Activated naive CD8-positive, alpha-beta T cell (primary cell): ENCODE measurements around the gene AADACL3.

Source experiments
- H3K27ac Mint-ChIP-seq: one replicate; pipeline ENCODE4 v1.8.0; 2021; ENCODE audit warnings: mixed read lengths
- H3K27me3 Mint-ChIP-seq: one replicate; pipeline ENCODE4 v1.8.0; 2021; ENCODE audit warnings: mixed read lengths
- H3K36me3 Mint-ChIP-seq: one replicate; pipeline ENCODE4 v1.8.0; 2021; ENCODE audit warnings: mixed read lengths
- H3K4me1 Mint-ChIP-seq: one replicate; pipeline ENCODE4 v1.8.0; 2021; ENCODE audit warnings: low read depth, mixed read lengths
- H3K4me3 Mint-ChIP-seq: one replicate; pipeline ENCODE4 v1.8.0; 2021; ENCODE audit warnings: mild to moderate bottlenecking, mixed read lengths
- H3K9me3 Mint-ChIP-seq: one replicate; pipeline ENCODE4 v1.8.0; 2021; ENCODE audit warnings: low read depth, mixed read lengths

AADACL3 gene

DNA sequence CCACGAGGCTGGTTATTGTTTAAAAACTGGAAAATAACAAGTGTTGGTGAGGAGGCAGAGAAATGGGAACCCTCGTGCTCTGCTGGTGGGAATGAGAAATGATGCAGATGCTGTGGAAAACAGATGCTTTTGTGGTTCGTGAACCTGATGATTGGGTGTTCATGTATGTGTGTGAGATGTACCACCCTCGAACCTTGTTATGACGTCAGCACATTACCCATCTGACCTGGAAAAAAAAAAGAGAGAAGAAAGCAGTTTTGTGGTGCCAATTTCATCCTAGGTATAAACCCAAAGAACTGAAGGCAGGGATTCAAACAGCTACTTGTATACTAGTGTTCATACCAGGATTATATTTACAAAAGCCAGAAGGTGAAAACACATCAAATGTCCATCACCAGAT, 23.7 kb downstream of the AADACL3 start:
- peaks cover 3% of the 10 kb centered on the region for H3K36me3 Mint-ChIP-seq
- H3K9me3 Mint-ChIP-seq = peaks cover 9% of the 10 kb centered on the region
- no peak overlapping the region for H3K27ac Mint-ChIP-seq
- no peak overlapping the region for H3K4me3 Mint-ChIP-seq
- peaks cover 22% of the 10 kb centered on the region for H3K27me3 Mint-ChIP-seq
- H3K4me1 Mint-ChIP-seq = no peaks in the 10 kb centered on the region

DNA sequence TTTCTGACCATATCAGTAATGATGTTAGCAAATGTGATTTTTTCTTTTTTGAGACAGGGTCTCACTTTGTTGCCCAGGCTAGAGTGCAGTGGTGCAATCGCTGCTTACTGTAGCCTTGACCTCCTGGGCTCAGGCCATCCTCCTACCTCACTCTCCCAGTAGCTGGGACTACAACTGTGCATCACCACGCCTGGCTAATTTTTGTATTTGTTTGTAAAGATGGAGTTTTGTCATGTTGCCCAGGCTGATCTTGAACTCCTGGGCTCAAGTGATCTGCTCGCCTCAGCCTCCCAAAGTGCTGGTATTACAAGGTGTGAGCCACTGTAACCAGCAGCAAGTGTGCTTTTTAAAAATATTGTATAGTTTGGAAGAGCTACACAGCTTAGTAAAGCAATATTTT, 26.0 kb downstream of the AADACL3 start:
- Mint-ChIP-seq H3K9me3 (peaks cover 4% of the 10 kb centered on the region), H3K4me1 (no peaks in the 10 kb centered on the region), H3K4me3 (no peak overlapping the region), H3K27ac (no peak overlapping the region), H3K27me3 (peaks cover 20% of the 10 kb centered on the region), H3K36me3 (peaks cover under 1% of the 10 kb centered on the region)

DNA sequence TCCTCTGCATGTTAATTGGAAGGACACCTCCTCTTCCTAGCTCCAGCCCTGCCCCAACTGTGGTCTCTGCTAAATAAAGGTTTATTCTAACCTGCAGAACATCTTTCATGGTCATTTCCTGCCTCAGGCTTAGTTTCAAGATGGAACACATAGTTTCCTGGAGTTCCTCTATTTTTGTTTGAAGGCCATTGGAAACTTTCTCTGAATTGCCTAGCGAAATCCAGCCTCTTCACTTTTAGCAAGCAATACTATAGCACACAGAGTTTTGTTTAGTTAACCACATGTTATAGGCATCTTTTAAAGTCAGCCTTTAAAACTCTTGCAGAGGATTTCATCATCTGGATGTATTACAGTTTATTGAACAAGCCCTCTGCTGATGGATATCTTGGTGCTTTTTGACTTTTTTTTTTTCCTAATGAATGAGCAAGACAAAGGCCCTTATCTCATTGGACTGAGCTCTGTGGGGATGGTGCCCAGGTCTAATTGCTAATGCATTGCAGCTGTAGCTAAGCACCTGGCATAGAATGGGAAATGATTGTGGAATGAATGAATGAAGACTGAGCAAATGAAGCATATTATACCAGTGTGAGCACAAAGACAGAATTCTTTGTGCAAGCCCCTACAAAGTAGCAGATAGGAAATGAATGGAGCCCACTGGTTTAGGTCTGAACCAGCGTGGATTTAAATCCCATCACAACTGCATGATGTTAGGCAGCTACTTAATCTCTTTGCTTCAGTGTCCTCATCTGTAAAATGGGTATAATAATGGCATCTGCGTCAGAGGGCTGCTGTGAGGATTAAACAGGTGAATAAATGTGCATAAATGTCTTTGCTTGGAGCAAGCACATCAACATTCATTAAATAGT, 29.4 kb downstream of the AADACL3 start:
- Mint-ChIP-seq H3K4me3 (no peak overlapping the region), H3K27ac (no peak overlapping the region), H3K9me3 (peaks cover 20% of the 10 kb centered on the region), H3K36me3 (peaks cover 7% of the 10 kb centered on the region), H3K4me1 (no peaks in the 10 kb centered on the region), H3K27me3 (peaks cover 28% of the 10 kb centered on the region)

DNA sequence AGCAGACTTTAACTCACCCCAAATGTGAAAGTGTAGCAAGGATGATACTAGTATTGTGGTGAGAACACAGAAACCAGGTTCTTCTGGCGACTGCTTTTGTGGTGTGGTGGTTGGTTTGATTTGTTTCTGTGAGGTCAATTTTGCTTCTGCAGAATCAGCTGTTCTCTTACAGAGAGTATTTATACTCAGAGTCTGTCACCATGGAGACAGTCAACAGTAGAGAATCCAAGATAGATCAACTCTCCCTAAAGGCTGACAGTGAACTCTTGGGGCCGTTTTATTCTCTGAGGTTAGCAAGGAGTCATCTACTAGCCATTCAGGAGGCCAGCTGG, 30.0 kb downstream of the AADACL3 start, which contains the start of gene CFAP107:
TSS of gene CFAP107 (plus strand) at position 209 of the 332 bp plus-strand sequence. CDS start 231 bp downstream, outside the sequence.
- Mint-ChIP-seq H3K27ac (no peak within 1 kb of the TSS), H3K4me1 (no peaks in the 10 kb centered on the region), H3K27me3 (peaks cover 33% of the 10 kb centered on the region), H3K9me3 (peaks cover 26% of the 10 kb centered on the region), H3K36me3 (peaks cover 7% of the 10 kb centered on the region), H3K4me3 (no peak within 1 kb of the TSS)

DNA sequence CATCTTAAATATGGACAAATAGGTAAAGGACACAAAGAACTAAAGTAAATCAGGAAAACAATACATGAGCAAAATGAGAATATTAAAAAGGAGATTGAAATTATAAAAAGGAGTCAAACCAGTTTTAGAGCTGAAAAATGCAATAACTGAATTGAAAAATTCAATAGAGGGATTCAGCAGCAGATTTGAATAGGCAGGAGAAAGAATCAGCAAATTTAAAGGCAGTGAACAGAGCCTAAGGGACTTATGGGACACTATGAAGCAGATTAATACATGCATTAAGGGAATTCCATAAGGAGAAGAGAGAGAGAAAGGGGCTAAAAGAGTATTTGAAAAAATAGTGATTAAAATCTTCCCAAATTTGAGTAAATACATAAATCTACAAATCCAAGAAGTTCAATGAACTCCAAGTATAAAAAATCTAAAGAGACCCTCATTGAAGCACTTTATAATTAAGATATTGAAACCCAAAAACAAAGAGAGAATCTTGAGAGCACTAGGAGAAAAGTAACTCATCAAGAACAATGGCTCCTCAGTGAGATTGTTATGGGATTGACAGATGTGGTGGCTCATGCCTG, 33.0 kb downstream of the AADACL3 start:
- H3K27me3 Mint-ChIP-seq = peaks cover 34% of the 10 kb centered on the region
- H3K36me3 Mint-ChIP-seq = peaks cover 7% of the 10 kb centered on the region
- H3K27ac Mint-ChIP-seq = no peak overlapping the region
- H3K9me3 Mint-ChIP-seq = peaks cover 27% of the 10 kb centered on the region
- H3K4me1 Mint-ChIP-seq = no peaks in the 10 kb centered on the region
- no peak overlapping the region for H3K4me3 Mint-ChIP-seq

DNA sequence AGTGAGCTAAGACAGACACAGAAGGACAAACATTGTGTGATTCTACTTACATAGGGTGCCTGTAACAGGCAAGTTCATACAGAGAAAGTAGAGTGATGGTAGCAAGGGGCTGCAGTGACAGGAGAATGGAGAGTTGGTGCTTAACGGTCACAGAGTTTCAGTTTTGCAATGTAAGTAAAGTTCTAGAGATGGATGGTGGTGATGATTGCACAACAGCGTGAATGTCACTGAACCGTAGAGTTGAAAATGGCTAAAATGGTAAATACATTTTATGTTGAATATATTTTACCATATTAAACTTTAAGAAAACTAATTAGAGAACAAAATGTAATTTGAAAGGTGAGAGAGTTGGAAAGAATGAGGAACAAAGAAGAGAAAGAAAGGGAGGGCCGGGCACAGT, 38.8 kb downstream of the AADACL3 start:
- H3K4me1 Mint-ChIP-seq = no peaks in the 10 kb centered on the region
- H3K9me3 Mint-ChIP-seq = peaks cover 13% of the 10 kb centered on the region
- H3K36me3 Mint-ChIP-seq = no peaks in the 10 kb centered on the region
- H3K27ac Mint-ChIP-seq = no peak overlapping the region
- H3K4me3 Mint-ChIP-seq = no peak overlapping the region
- peaks cover 22% of the 10 kb centered on the region for H3K27me3 Mint-ChIP-seq

DNA sequence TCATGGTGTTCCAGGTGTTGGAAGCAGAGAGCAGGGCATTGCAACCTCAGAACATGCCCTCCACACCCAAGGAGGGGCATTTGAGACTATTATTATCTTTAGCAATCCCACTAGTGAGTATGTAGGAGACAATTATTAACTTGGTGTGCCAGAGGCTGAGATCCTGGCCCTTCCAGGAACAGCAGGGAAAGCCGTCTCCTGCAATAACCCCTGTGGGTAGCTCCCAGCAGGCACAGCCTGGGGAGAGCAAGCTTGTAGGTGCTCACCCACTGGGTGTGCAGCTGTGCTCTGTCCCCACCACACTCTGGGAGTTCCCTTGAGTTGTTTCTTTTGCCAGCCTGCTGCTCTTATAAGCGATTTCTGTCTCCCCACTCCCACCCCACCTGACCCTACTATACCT, 40.4 kb downstream of the AADACL3 start:
- no peak overlapping the region for H3K4me3 Mint-ChIP-seq
- peaks cover 14% of the 10 kb centered on the region for H3K27me3 Mint-ChIP-seq

DNA sequence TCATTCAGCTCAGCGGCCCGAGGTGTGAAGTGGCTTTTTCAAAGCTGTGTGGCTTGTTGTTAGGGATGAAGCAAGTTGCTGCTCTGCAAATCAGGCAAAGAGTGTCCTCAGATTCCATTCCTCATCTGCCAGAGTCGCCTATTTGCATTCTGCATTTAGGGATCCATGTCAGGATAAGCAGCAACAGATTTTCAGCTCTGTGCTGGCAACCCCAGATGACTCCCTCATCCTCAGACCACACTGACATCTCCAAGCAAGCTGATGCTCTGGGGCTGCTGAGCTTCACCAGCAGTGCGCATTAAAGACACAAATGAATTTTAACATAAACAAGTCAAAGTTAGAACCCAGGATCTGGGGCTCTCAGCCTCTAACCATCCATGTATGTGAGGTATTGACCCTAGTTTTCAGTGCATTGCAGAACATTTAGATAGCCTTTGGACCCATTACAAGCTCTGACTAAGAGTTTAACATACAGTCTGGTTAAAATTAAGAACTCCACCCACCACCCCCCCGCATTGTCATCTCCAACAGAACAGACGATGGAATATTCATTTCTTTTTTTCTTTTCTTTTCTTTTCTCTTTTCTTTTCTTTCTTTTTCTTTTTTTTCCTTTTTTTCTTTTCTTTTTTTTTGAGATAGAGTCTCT, 41.0 kb downstream of the AADACL3 start:
- no peaks in the 10 kb centered on the region for H3K4me1 Mint-ChIP-seq
- no peaks in the 10 kb centered on the region for H3K36me3 Mint-ChIP-seq
- H3K27me3 Mint-ChIP-seq = peaks cover 13% of the 10 kb centered on the region
- H3K9me3 Mint-ChIP-seq = no peaks in the 10 kb centered on the region
- H3K27ac Mint-ChIP-seq = no peak overlapping the region
- H3K4me3 Mint-ChIP-seq = no peak overlapping the region

More for the DNA sequence above, 40.4 kb downstream of the AADACL3 start:
- H3K4me1 Mint-ChIP-seq = no peaks in the 10 kb centered on the region
- no peaks in the 10 kb centered on the region for H3K36me3 Mint-ChIP-seq
- H3K9me3 Mint-ChIP-seq = no peaks in the 10 kb centered on the region
- no peak overlapping the region for H3K27ac Mint-ChIP-seq

DNA sequence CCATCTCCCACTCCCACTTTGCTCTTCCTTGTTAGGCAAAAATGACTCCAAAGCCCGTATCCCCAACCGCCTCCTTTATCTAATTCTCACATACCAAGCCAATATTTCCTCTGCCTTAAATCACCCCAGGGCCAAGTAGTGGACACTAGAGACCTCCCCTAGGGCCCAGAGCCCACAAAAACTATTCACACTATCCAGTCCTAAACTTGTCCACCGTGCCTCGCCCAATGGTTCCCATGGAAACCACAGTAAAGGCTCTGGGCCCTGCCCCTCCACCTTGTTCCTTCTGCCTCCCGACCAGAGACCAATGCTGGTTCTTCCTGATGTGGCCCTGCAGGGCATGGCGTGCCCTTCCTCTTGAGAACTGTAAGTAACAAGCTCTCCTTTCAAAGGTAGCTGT, 41.9 kb downstream of the AADACL3 start:
- Mint-ChIP-seq H3K36me3 (no peaks in the 10 kb centered on the region), H3K4me3 (no peak overlapping the region), H3K27ac (no peak overlapping the region), H3K9me3 (no peaks in the 10 kb centered on the region), H3K4me1 (no peaks in the 10 kb centered on the region), H3K27me3 (peaks cover 12% of the 10 kb centered on the region)

DNA sequence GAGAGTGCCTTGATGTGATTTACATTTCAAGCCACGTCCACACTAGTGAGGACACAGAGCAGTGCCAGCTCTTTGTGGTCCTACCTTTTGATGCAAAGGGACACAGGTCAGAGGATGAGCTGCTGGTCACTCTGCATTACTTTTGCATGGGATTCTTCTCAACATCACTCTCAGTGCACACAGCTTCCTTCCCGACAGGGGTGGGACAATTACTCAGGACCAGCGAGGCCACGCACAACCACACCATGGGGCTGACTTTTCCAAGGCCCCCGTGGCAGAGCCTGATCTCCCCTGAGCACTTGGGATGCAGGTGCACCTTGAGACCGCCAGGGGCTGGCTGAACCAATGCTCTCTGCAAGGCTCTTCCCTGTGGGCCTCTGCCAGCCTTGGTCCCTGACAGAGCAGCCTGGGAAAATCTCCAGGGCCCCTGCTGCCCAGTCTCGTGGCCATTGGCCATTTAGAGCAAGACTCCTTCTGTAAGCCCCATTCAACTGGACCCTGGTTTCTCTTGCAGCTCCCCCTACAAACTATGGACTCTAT, 44.4 kb downstream of the AADACL3 start:
- H3K27ac Mint-ChIP-seq = no peak overlapping the region
- H3K4me1 Mint-ChIP-seq = no peaks in the 10 kb centered on the region
- no peaks in the 10 kb centered on the region for H3K9me3 Mint-ChIP-seq
- H3K27me3 Mint-ChIP-seq = peaks cover 12% of the 10 kb centered on the region
- no peak overlapping the region for H3K4me3 Mint-ChIP-seq
- no peaks in the 10 kb centered on the region for H3K36me3 Mint-ChIP-seq

DNA sequence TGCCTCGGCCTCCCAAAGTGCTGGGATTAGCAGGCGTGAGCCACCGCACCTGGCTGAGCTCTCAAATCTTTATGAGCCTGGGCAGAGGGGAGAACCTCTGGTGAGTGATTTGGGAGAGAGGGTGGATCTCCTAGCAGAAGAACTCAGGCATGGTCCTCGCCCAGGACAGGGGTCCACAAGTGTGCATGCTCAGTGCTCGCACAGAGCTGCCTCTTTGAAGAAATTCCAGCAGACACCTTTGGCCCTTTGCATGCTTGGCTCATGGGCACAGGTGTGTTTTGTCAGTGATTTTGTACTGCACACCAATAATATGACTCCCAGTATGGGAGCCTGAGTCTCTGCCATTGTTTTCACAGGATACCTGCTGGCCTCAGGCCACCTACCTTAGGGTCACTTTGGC, 45.9 kb downstream of the AADACL3 start:
- Mint-ChIP-seq H3K36me3 (no peaks in the 10 kb centered on the region), H3K27me3 (peaks cover 13% of the 10 kb centered on the region), H3K9me3 (no peaks in the 10 kb centered on the region), H3K27ac (no peak overlapping the region), H3K4me3 (no peak overlapping the region), H3K4me1 (no peaks in the 10 kb centered on the region)

DNA sequence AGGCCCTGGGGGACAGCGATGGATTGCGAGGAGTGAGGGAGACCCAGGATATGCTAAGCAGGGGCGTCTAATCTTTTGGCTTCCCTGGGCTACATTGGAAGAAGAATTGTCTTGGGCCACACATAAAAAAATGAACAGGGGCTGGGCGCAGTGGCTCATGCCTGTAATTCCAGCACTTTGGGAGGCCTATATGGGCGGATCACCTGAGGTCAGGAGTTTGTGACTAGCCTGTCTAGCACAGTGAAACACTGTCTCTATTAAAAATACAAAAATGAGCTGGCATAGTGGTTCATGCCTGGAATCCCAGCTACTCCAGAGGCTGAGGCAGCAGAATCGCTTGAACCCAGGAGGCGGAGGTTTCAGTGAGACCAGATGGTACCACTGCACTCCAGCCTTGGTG, 46.9 kb downstream of the AADACL3 start:
- Mint-ChIP-seq H3K27me3 (peaks cover 11% of the 10 kb centered on the region), H3K36me3 (no peaks in the 10 kb centered on the region), H3K9me3 (no peaks in the 10 kb centered on the region), H3K4me1 (no peaks in the 10 kb centered on the region), H3K27ac (no peak overlapping the region), H3K4me3 (no peak overlapping the region)

DNA sequence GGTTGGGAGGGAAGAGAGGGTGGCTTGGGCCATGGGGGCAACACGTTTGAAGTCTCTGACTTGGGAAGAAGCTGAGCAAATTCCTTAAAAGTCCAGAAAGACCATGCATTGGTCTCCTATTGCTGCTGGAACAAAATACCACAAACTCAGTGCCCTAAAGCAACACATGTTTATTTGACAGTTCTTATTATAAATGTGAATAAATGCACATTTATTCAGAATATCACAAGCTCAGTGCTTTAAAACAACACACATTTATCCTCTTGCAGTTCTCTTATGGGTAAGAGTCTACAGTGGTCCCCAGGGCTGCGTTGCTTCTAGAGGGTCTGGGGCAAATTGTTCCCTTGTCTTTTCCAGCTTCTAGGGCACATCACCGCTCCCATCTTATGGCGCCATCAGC, 47.6 kb downstream of the AADACL3 start:
- no peak overlapping the region for H3K27ac Mint-ChIP-seq

DNA sequence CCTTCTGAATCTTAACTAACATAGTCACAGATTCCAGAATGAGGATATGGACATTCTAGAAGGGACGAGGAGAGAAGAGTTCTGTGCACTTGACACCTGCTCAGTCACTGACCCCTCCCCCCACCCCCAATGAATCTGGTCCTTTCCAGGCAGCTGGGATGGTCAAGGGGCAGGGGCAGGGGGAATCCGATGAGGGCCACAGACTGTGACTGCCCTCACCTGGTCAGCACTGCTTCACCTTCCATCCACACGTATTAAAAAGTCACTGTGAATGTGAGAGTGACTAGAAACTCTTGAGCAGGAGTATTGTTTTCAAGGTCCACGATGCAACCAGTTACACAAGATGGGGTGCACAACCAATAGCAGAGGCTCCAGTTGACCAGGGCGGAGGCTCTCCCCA, 48.1 kb downstream of the AADACL3 start:
- H3K27me3 Mint-ChIP-seq = peaks cover 7% of the 10 kb centered on the region
- H3K36me3 Mint-ChIP-seq = no peaks in the 10 kb centered on the region
- no peaks in the 10 kb centered on the region for H3K9me3 Mint-ChIP-seq
- H3K4me1 Mint-ChIP-seq = no peaks in the 10 kb centered on the region
- H3K27ac Mint-ChIP-seq = no peak overlapping the region
- no peak overlapping the region for H3K4me3 Mint-ChIP-seq

More for the DNA sequence above, 47.6 kb downstream of the AADACL3 start:
- Mint-ChIP-seq H3K36me3 (no peaks in the 10 kb centered on the region), H3K4me1 (no peaks in the 10 kb centered on the region), H3K4me3 (no peak overlapping the region), H3K27me3 (peaks cover 9% of the 10 kb centered on the region), H3K9me3 (no peaks in the 10 kb centered on the region)

DNA sequence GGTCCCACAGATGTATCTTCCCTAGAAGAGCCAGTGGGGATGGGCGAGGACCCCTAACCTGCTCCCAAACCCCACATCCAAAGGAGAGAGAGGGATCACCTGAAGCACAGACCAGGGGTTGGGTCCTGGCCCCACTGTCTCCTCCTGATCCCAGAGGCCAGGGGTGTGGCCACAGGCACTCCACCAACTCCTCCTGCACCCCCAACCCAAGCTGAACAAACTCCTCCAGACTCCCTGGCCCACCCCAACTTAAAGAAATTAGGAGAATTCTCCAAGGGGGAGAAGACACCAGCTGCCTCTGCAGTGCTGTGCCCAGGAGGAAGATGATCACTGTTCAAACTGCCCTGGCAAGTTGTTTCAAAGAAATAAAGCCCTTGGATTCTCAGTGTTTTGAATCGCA, 53.1 kb downstream of the AADACL3 start:
- no peaks in the 10 kb centered on the region for H3K36me3 Mint-ChIP-seq
- H3K27ac Mint-ChIP-seq = no peak overlapping the region
- no peak overlapping the region for H3K4me3 Mint-ChIP-seq
- H3K9me3 Mint-ChIP-seq = no peaks in the 10 kb centered on the region
- peaks cover 17% of the 10 kb centered on the region for H3K27me3 Mint-ChIP-seq
- no peaks in the 10 kb centered on the region for H3K4me1 Mint-ChIP-seq
